Endothelial cell of umbilical vein (primary cell): ENCODE results near the gene ST6GAL1. TPM values are rescaled to one million over a fixed set of nuclear protein-coding genes. Genes with fewer than 3 reads are reported as not detected.

Experiments used
- BruUV-seq: library from RNA; stranded (reverse); fragments of 400-500 nt; replicated peaks from 2 replicates; lab custom pipeline; 2021; lab: Mats Ljungman, UMichigan
- CTCF ChIA-PET: fragments of 300-600, 350-600 bp; sonication (Branson Sonifier 250); formaldehyde crosslinking; loops from one replicate; lab custom pipeline; 2021; ENCODE audit warnings: antibody characterized with exemption, inconsistent platforms; lab: Charles Lee
- POLR2A ChIA-PET: fragments of 300-600, 350-600 bp; sonication (Branson Sonifier 250); formaldehyde crosslinking; loops from one replicate; lab custom pipeline; 2021; ENCODE audit warnings: antibody characterized with exemption, inconsistent platforms; lab: Charles Lee
- DNase-seq: peaks from one replicate; pipeline ENCODE4 v3.0.0-alpha.2; 2011; ENCODE audit warnings: low read depth, low spot score
- FAIRE-seq: peaks from 2 replicates; lab custom pipeline; 2011; peaks lifted over from hg19 to GRCh38; lab: Jason Lieb, UNC
- H2AFZ ChIP-seq: 2 replicates; pipeline ENCODE4 v1.6.0; 2012; ENCODE audit warnings: low read depth, low read length, control low read depth, inconsistent platforms
- H3K27ac ChIP-seq: 2 replicates; pipeline ENCODE4 v1.5.1; 2011; ENCODE audit warnings: low read depth, mild to moderate bottlenecking, control low read depth, low read length, moderate library complexity; ENCODE audit not compliant: insufficient read depth
- H3K27me3 ChIP-seq, 2 experiments: 2 replicates each; pipeline versions ENCODE4 v1.6.0 to v1.6.1; 2011; ENCODE audit warnings: low read length in 2 of 2, mixed read lengths in 1 of 2; ENCODE audit not compliant: control insufficient read depth in 2 of 2, insufficient read depth in 2 of 2
- H3K36me3 ChIP-seq, 2 experiments: 2 replicates in 1 of 2; 3 replicates in 1 of 2; pipeline ENCODE4 v1.5.1; 2011; ENCODE audit warnings: low read length in 2 of 2, mild to moderate bottlenecking in 1 of 2, moderate library complexity in 1 of 2; ENCODE audit not compliant: control insufficient read depth in 2 of 2, insufficient read depth in 2 of 2; ENCODE audit errors: extremely low read depth in 1 of 2
- H3K4me1 ChIP-seq: 3 replicates; pipeline ENCODE4 v1.5.1; 2011; ENCODE audit warnings: mild to moderate bottlenecking, low read length; ENCODE audit not compliant: control insufficient read depth, insufficient read depth; ENCODE audit errors: extremely low read depth
- H3K4me2 ChIP-seq: 2 replicates; pipeline ENCODE4 v1.6.1; 2011; ENCODE audit warnings: low read length, control low read depth, mixed read lengths; ENCODE audit not compliant: insufficient read depth
- H3K4me3 ChIP-seq, 3 experiments: fragments of 200-600 bp in 1 of 3; sonication (generic), shearing (Covaris generic) in 1 of 3; replicated peaks in 1 of 3; 2 replicates each; pipeline ENCODE4 v1.5.1; 2011 to 2016; ENCODE audit warnings: control low read depth in 3 of 3, low read length in 3 of 3, mild to moderate bottlenecking in 2 of 3, inconsistent platforms in 1 of 3, low read depth in 1 of 3, moderate library complexity in 1 of 3; ENCODE audit not compliant: insufficient read depth in 1 of 3
- H3K79me2 ChIP-seq: 2 replicates; pipeline ENCODE4 v1.6.0; 2012; ENCODE audit warnings: low read length, inconsistent platforms; ENCODE audit not compliant: control insufficient read depth, insufficient read depth
- H3K9ac ChIP-seq: replicated peaks from 2 replicates; pipeline ENCODE3; 2011; ENCODE audit warnings: low read length, control low read depth; ENCODE audit not compliant: insufficient read depth; ENCODE audit errors: extremely low read depth
- H3K9me1 ChIP-seq: replicated peaks from 3 replicates; pipeline ENCODE4 v1.6.0; 2011; ENCODE audit warnings: mild to moderate bottlenecking, low read length; ENCODE audit not compliant: control insufficient read depth, insufficient read depth; ENCODE audit errors: extremely low read depth
- H3K9me3 ChIP-seq: replicated peaks from 2 replicates; pipeline ENCODE4 v1.5.1; 2012; ENCODE audit warnings: low read length, inconsistent platforms; ENCODE audit not compliant: control insufficient read depth, insufficient read depth
- H4K20me1 ChIP-seq: replicated peaks from 2 replicates; pipeline ENCODE3; 2011; ENCODE audit warnings: mild to moderate bottlenecking, low read length; ENCODE audit not compliant: control insufficient read depth, insufficient read depth; ENCODE audit errors: extremely low read depth
- CTCF ChIP-seq, 2 donors: IDR thresholded peaks; 1 replicate in 1 of 2; 2 replicates in 1 of 2; pipeline ENCODE4 v1.5.1; 2011; ENCODE audit warnings: low read length in 2 of 2, mild to moderate bottlenecking in 2 of 2, moderate library complexity in 2 of 2, control low read depth in 1 of 2, inconsistent platforms in 1 of 2, low read depth in 1 of 2; ENCODE audit not compliant: insufficient read depth in 1 of 2; ENCODE audit errors: extremely low read depth in 1 of 2
- EZH2 ChIP-seq: IDR thresholded peaks from 2 replicates; pipeline ENCODE4 v1.6.1; 2012; ENCODE audit warnings: borderline replicate concordance, low read depth, mild to moderate bottlenecking, moderate library complexity, low read length, inconsistent platforms; ENCODE audit not compliant: severe bottlenecking
- FOS ChIP-seq: IDR thresholded peaks from 2 replicates; pipeline ENCODE4 v1.6.1; 2011; ENCODE audit warnings: mild to moderate bottlenecking, low read length, moderate library complexity, borderline replicate concordance; ENCODE audit not compliant: insufficient read depth
- GATA2 ChIP-seq: IDR thresholded peaks from 2 replicates; pipeline ENCODE4 v1.7.0; 2011; ENCODE audit warnings: low read depth, mild to moderate bottlenecking, moderate library complexity, mixed read lengths, low read length; ENCODE audit not compliant: insufficient read length, insufficient read depth
- JUN ChIP-seq: IDR thresholded peaks from 2 replicates; pipeline ENCODE4 v1.6.1; 2011; ENCODE audit warnings: borderline replicate concordance, low read depth; ENCODE audit not compliant: insufficient read length, insufficient read depth
- MAX ChIP-seq: IDR thresholded peaks from 2 replicates; pipeline ENCODE4 v1.6.1; 2011; ENCODE audit not compliant: insufficient read depth, insufficient read length
- MYC ChIP-seq: IDR thresholded peaks from one replicate; pipeline ENCODE4 v1.6.1; 2011; ENCODE audit warnings: mild to moderate bottlenecking, low read depth, low read length
- POLR2A ChIP-seq: IDR thresholded peaks from 2 replicates; pipeline ENCODE4 v1.6.1; 2012; ENCODE audit warnings: low read depth, mild to moderate bottlenecking, control low read depth, low read length
- POLR2AphosphoS5 ChIP-seq: IDR thresholded peaks from 2 replicates; pipeline ENCODE4 v1.6.1; 2012; ENCODE audit warnings: low read depth, mild to moderate bottlenecking, control low read depth, low read length, moderate library complexity; ENCODE audit not compliant: insufficient read depth
- dilution Hi-C: fragments of 300-500 bp; cut with MboI; formaldehyde crosslinking; loops from one replicate; pipeline ENCODE4 v1.15.0; 2019; ENCODE audit warnings: low sequenced_read_pairs; ENCODE audit not compliant: extremely low pct_ligation_motif_present
- intact Hi-C: fragments of 100-400 bp; cut with micrococcal nuclease; formaldehyde crosslinking; loops from one replicate; pipeline ENCODE4 v1.10.0; 2022
- polyA plus RNA-seq, 4 experiments: library from polyadenylated mRNA; depleted of rRNA in 3 of 4; stranded (reverse) in 3 of 4; unstranded in 1 of 4; fragments of >200 nt; gene quantifications; 2 replicates each; pipeline versions ENCODE4 v1.2.1 to v1.2.3, GENCODE V29; 2011 to 2012; ENCODE audit warnings: missing spikeins in 1 of 4
- total RNA-seq: library from RNA; stranded (reverse); gene quantifications from 2 replicates; pipeline ENCODE4 v1.2.3, GENCODE V29; 2021

ST6GAL1 gene
- total and polyA plus RNA-seq, 2 donors (not counting 3 experiments of a cell fraction or from before 2014, with no cell fraction given), result 63.9 to 101 TPM

- Histone ChIP-seq H3K36me3 (peaks cover 0 to 3% of the 10 kb centered on the region in 2 experiments), H3K4me1 (peaks cover 14% of the 10 kb centered on the region), H4K20me1 (no peaks in the 10 kb centered on the region), H3K27me3 (no peaks in the 10 kb centered on the region), H2AFZ (no peak overlapping the region), H3K9me3 (no peaks in the 10 kb centered on the region), H3K4me2 (no peak overlapping the region), H3K9ac (no peak overlapping the region), H3K27ac (no peak overlapping the region), H3K9me1 (no peaks in the 10 kb centered on the region), H3K79me2 (no peaks in the 10 kb centered on the region), H3K4me3 (no peak overlapping the region)
- POLR2A ChIA-PET, result interaction anchor here (0.7 kb wide), 1 partner anchor 29 kb away, joined by 4 read pairs; no protein-coding TSS in a partner anchor
- BruUV-seq, result no TSS peak
- FAIRE-seq, result no peak
- intact Hi-C loops (loop anchor here (10.0 kb wide), 1 partner anchor 978 kb away; the partner anchor contains the start of gene ETV5), dilution Hi-C loops (no loop called here)
- DNase-seq, result no peak
- no peak for TF ChIP-seq GATA2
- no peak for TF ChIP-seq CTCF (IDR thresholded peaks at IDR 0.05; ENCODE audit: extremely low read depth in 1 of 2, insufficient read depth in 1 of 2, low read depth in 1 of 2, low read length in 2 of 2)
- no peak for TF ChIP-seq JUN
- no peak for TF ChIP-seq MAX
- TF ChIP-seq POLR2AphosphoS5, result no peak
- TF ChIP-seq POLR2A, result no peak
- no peak for TF ChIP-seq FOS
- no peak for TF ChIP-seq EZH2
- no peak for TF ChIP-seq MYC
- CTCF ChIA-PET, result interaction anchor here (0.7 to 1.3 kb wide), 2 partner anchors 9 to 57 kb away, joined by 3 read pairs; partner anchors contain the start of gene RPL39L
Measured at GRCh38 chr3:187082758-187083375, 152.5 kb downstream of the ST6GAL1 start.
